22Rv1 (cell line): Measurements from ENCODE around the gene CTXND1.
A peak's percentile ranks its signal among the peaks of the same experiment; 100 is the strongest.

Experiments
- H3K27ac ChIP-seq: fragments of 450-650 bp; 2 replicates; pipeline ENCODE4 v1.5.1; 2017
- CTCF ChIP-seq: fragments of 450-650 bp; IDR thresholded peaks from 2 replicates; pipeline ENCODE4 v1.5.1; 2017; ENCODE audit warnings: mild to moderate bottlenecking
- ZFX ChIP-seq: fragments of 450-650 bp; IDR thresholded peaks from 2 replicates; pipeline ENCODE4 v1.6.1; 2017; ENCODE audit warnings: antibody characterized with exemption, borderline replicate concordance

CTXND1 gene

GRCh38 chr15:80154336-80154735 is 97.7 kb downstream of the CTXND1 start:
- no peak overlapping the region for H3K27ac ChIP-seq
- no peak for TF ChIP-seq CTCF

- no peak for TF ChIP-seq CTCF
- no peak for TF ChIP-seq ZFX
- H3K27ac ChIP-seq, result peak overlapping the region; percentile 64
Observed at GRCh38 chr15:80153900-80154299, 98.1 kb downstream of the CTXND1 start.

GRCh38 chr15:80152896-80153876 is 98.8 kb downstream of the CTXND1 start, which contains the start of gene FAH:
FAH (plus strand) TSS chr15:80152999; CDS start chr15:80153055, 56 bp downstream.
- no peak for TF ChIP-seq ZFX
- H3K27ac ChIP-seq, result peak within 1 kb of the TSS; percentile 64

GRCh38 chr15:80152180-80152895 is 99.7 kb downstream of the CTXND1 start:
- peak overlapping the region; percentile 64 for H3K27ac ChIP-seq
- TF ChIP-seq ZFX (no peak), CTCF (no peak)

GRCh38 chr15:80151576-80151975 is 100.4 kb downstream of the CTXND1 start:
- H3K27ac ChIP-seq, result no peak overlapping the region; the same call in 1 of the 2 replicates
- TF ChIP-seq CTCF (no peak), ZFX (no peak)

GRCh38 chr15:80151148-80151547 is 100.9 kb downstream of the CTXND1 start:
- TF ChIP-seq CTCF (no peak), ZFX (no peak)
- no peak overlapping the region; the same call in 1 of the 2 replicates for H3K27ac ChIP-seq
